ENCODE measurements around the gene LHX4. TPM values are rescaled to one million over a fixed set of nuclear protein-coding genes. Genes with fewer than 3 reads are reported as not detected.

LHX4 gene
- total RNA-seq, 4 donors from 2014 or later = not detected

- Histone ChIP-seq H3K36me3 (peaks cover 0 to 10% of the 10 kb centered on the region in 2 donors), H3K4me1 (no peaks in the 10 kb centered on the region), H3K9me3 (no peaks in the 10 kb centered on the region), H3K27me3 (peaks cover 17% of the 10 kb centered on the region), H3K27ac (no peak overlapping the region), H3K4me3 (no peak overlapping the region)
- ATAC-seq = no peak
- no peak for TF ChIP-seq POLR2A (IDR thresholded peaks at IDR 0.05)
- TF ChIP-seq CTCF (IDR thresholded peaks at IDR 0.05) = no peak
- TF ChIP-seq EP300 (IDR thresholded peaks at IDR 0.05) = no peak
- no peak for TF ChIP-seq POLR2AphosphoS5 (IDR thresholded peaks at IDR 0.05)
- 60 to 70% methylated on average over 9 of the region's 9 CpGs for WGBS, 2 donors (ENCODE audit: low coverage in 1 of 2)
Measured at GRCh38 chr1:180268556-180269075, 38.6 kb downstream of the LHX4 start.

- Histone ChIP-seq H3K4me1 (no peaks in the 10 kb centered on the region), H3K36me3 (peaks cover 0 to 22% of the 10 kb centered on the region in 2 donors), H3K27ac (no peak overlapping the region), H3K27me3 (peaks cover 5% of the 10 kb centered on the region), H3K4me3 (no peak overlapping the region), H3K9me3 (no peaks in the 10 kb centered on the region)
- no peak for TF ChIP-seq POLR2AphosphoS5 (IDR thresholded peaks at IDR 0.05)
- TF ChIP-seq EP300 (IDR thresholded peaks at IDR 0.05) = no peak
- TF ChIP-seq POLR2A (IDR thresholded peaks at IDR 0.05) = no peak
- no peak for TF ChIP-seq CTCF (IDR thresholded peaks at IDR 0.05)
- ATAC-seq = peak; percentile 61
- 65 to 74% methylated on average over 4 to 12 of the region's 14 CpGs for WGBS, 2 donors (ENCODE audit: low coverage in 1 of 2)
Measured at GRCh38 chr1:180269645-180270529, 39.8 kb downstream of the LHX4 start.

DNA sequence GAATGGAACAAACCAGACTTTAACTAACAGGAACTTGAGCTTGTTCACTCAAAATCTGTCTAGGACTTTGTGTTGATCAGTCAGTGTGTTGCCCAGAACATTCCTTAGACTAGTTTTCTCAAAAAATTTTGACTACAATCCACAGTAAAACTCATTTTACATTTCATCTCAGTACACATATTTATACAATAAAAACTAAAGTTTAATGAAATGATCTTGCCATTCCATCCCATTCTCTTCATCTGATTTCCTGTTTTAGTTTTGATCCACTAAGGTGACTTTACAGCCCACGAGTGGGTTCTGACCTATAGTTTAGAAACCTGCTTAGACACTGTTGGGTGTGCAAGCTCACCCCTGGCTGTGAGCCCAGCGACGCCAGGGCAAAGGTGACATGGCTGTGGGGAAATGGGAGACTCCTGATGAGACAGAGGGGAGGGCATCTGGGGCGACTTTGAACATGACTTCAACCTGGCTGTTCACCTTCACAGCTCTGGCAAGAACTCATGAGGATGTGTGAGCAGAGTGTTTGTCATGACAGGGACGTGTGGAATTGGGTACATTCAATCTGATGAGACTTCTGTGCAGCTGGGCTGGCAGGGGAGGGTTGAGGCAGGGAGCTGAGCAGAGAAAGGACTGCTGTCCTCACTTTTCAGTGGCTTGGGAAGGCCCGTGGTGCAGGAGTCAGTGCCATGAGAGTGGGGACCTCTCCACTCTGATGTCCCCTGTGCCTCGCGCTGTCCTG is 40.6 kb downstream of the LHX4 start:
- no peaks in the 10 kb centered on the region for H3K9me3 ChIP-seq
- TF ChIP-seq EP300 (IDR thresholded peaks at IDR 0.05) (no peak), POLR2AphosphoS5 (IDR thresholded peaks at IDR 0.05) (no peak), CTCF (IDR thresholded peaks at IDR 0.05) (no peak), POLR2A (IDR thresholded peaks at IDR 0.05) (no peak)
- no peak overlapping the region for H3K27ac ChIP-seq

DNA sequence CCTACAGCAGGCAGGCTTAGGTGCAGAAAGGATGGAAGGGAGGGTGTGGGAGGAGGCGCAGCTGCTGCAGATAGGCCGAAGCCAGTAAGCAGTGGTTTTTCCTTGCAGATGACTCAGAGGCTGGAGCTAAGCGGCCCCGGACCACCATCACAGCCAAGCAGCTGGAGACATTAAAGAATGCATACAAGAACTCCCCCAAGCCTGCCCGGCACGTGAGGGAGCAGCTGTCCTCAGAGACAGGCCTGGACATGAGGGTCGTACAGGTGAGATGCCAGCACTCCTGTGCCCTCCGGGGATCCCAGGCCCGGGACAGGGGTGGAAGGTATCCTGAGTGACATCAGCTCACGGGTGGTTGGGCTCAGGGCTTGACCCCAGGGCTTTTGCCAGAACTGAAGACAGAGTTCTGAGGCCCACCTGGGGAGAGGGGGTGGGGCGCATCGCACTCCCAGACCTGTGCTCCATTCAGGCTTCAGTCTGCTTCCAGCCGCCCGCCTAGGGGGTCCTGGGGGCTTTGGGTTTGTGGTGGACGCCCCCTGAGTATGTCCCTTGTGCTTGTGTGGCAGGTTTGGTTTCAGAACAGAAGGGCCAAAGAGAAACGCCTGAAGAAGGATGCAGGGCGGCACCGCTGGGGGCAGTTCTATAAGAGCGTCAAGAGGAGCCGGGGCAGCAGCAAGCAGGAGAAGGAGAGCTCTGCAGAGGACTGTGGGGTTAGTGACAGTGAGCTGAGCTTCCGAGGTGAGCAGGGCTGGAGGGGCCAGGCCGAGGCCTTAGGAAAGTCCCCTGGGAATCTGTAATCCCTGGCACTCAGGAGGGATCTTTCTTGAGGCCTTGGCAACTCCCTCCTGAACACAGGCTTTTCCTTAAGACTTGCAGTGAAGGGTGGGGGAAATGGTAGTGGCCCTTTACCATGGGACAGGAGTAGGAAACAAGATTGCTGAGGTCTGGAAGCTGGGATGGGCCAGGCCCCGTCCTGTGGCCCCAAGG is 41.5 kb downstream of the LHX4 start:
- no peaks in the 10 kb centered on the region for H3K9me3 ChIP-seq
- no peak for TF ChIP-seq EP300 (IDR thresholded peaks at IDR 0.05)
- TF ChIP-seq POLR2AphosphoS5 (IDR thresholded peaks at IDR 0.05) = no peak
- no peak for TF ChIP-seq CTCF (IDR thresholded peaks at IDR 0.05)
- no peak for TF ChIP-seq POLR2A (IDR thresholded peaks at IDR 0.05)
- no peaks in the 10 kb centered on the region for H3K4me1 ChIP-seq
- no peak for ATAC-seq
- no peak overlapping the region for H3K27ac ChIP-seq
- WGBS, 2 donors (ENCODE audit: low coverage in 1 of 2) = 76 to 81% methylated on average over 6 to 7 of the region's 23 CpGs
- H3K36me3 ChIP-seq = peaks cover 0 to 32% of the 10 kb centered on the region in 2 donors
- no peak overlapping the region for H3K4me3 ChIP-seq
- H3K27me3 ChIP-seq = no peaks in the 10 kb centered on the region

More for the DNA sequence above, 40.6 kb downstream of the LHX4 start:
- ATAC-seq = no peak
- H3K4me3 ChIP-seq = no peak overlapping the region
- no peaks in the 10 kb centered on the region for H3K27me3 ChIP-seq
- 62 to 86% methylated on average over 3 to 4 of the region's 8 CpGs for WGBS, 2 donors (ENCODE audit: low coverage in 1 of 2)
- H3K36me3 ChIP-seq = peaks cover 0 to 31% of the 10 kb centered on the region in 2 donors
- no peaks in the 10 kb centered on the region for H3K4me1 ChIP-seq

All from gastroesophageal sphincter (tissue), 4 donors.